Hippocampal formation (tissue), 2 donors: Measurements from ENCODE around the gene XXYLT1.
"Not testable (repeated sequence)": the region's sequence is repeated elsewhere in the genome, so short reads cannot be mapped to it uniquely, and the experiment has no call there.

Source experiments
- DNase-seq, 2 donors: peaks; one replicate each; lab custom pipeline; 2025; lab: John Stamatoyannopoulos, UW

XXYLT1 gene

DNA sequence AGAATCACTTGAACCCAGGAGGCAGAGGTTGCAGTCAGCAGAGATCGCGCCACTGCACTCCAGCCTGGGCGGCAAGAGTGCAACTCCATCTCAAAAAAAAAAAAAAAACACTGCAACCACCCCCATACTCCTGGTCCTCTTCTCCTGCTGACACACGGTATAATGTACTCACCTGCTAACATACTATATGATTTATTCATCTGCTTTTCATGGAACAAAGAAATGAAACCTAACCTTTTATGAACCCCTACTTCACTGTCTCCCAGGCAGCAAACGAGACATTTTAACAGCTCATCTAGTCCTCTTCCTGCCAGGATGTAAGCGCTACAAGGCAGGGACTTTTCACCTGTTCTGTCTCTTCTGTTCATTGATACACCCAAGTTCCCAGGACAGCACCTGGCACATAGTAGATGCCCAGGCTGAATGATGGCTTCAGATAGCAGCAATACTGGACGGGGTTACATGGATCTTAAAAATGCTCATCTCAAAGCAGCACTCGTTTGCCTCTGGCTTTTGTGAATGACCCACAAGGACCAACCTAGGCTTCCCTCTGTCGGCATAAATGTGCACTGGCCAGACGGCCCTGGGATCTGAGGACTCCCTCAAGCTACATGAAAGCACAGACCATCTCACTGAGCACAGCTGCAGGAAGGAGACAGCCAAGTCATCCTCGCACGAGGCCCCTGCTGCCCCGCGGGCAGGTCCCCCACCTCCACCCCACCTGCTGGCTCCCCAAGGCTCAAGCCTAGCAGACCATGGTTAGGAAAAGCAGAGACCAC, 20.3 kb downstream of the XXYLT1 start:
- no peak for DNase-seq

DNA sequence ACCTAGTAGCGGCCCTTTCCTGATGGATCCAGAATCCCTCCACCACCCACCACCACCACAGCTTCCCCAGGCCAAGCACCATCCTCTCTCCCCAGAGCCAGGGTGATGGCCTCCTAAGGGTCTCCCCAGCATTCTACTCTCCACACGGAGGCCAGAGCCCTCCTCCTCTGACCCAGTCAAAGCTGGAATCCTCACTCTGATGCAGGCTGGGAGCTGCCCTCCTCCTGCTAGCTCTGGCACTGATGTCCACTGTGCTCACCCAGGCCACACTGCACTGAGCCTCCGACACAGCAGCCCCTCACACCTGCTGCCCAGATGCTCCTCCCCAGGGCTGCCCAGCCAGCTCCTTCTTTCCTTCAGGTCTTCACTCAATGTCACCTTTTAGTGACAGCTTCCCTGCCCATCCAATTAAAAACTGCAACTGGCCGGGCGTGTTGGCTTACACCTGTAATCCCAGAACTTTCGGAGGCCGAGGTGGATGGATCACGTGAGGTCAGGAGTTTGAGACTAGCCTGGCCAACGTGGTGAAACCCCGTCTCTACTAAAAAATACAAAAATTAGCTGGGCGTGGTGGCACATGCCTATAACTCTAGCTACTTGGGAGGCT, 21.0 kb downstream of the XXYLT1 start:
- no peak for DNase-seq

DNA sequence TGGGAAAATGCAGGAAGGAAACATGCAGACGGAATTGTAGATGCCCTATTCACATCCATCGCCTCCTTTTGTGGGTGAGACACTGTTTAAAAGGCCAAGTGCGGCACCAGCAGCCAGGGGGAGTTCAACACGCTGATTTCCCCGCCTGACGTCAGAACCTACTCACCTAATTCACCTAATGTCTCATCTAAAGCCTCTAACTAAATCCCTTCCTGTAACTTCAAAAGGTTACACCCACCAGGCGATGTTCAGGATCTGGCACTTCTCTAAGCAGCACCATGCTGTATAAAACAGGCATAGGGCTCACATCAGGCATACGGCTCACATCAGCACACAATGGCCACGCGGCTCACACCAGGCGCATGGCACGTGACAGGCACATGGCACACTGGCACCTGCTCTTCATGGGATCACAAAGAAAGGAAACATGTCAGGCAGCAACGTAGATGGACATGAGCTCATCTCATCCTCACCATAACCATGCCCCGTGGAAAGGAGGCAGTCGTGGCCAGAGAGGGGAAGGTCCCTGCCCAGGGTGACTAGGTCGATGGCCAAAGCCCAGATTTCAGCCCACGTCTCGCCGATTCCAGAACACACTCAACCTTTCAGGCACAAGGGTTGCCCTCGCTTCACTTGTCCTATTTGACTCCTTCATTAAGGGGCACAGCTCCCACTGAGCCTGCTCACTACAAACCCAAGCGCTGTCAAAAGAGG, 21.7 kb downstream of the XXYLT1 start:
- no peak for DNase-seq

DNA sequence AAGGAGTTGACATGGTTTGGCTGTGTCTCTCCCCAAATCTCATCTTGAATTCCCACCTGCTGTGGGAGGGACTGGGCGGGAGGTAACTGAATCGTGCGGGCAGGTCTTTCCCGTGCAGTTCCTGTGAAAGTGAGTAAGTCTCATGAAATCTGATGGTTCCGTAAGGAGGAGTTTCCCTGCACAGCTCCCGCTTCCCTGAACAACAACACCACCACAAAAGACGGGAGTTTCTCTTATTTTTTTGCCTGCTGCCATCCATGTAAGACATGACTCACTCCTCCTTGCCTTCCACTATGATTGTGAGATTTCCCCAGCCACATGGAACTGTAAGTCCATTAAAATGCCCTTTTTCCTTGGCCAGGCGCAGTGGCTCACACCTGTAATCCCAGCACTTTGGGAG, 22.7 kb downstream of the XXYLT1 start:
- no peak for DNase-seq

DNA sequence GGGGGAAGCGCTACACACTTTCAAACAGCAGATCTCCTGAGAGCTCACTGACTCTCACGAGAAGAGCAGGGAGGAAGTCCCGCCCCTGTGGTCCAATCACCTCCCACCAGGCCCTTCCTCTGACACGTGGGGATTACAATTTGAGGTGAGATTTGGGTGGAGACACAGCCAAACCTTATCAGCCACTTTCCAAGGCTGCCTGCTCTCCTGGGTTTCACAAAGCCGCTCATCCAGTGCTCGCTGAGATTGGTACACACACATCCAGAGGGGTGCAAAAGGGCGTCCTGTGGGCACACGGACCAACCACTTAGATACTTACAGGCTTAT, 23.1 kb downstream of the XXYLT1 start:
- no peak for DNase-seq

DNA sequence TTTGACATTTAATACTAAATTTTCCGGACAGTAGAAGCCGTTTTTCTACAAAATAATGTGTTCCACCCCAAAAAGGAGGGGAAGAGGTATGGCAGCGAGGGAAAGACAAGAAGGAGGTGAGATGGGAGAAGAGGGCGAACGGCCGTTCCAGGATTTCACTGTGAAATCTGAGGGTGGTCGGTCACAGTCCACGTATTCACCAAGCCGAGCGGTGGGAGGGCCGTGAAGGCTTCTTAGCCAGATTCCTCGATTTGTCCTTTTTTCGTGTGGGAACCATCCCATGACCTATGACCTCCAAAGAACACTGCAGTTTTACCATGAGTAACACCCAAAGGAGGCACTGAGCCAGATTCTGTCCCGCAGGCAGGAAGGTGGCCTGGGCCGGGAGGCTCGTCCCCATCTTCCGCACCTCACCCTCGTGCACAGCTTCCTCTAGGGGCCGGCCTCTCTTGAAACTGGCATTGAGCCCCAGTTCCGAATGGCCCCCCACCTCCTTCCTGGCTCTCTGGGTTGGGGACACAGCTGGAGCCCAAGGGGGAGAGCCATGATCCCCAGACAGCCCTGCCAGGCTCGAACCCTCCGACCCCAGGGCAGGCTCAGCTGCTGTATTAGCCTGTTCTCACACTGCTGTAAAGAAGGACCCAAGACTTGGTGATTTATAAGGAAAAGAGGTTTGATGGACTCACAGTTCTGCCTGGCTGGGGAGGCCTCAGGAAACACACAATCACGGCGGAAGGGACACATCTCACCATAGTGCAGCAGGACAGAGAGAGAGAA, 23.7 kb downstream of the XXYLT1 start:
- DNase-seq, result no peak

DNA sequence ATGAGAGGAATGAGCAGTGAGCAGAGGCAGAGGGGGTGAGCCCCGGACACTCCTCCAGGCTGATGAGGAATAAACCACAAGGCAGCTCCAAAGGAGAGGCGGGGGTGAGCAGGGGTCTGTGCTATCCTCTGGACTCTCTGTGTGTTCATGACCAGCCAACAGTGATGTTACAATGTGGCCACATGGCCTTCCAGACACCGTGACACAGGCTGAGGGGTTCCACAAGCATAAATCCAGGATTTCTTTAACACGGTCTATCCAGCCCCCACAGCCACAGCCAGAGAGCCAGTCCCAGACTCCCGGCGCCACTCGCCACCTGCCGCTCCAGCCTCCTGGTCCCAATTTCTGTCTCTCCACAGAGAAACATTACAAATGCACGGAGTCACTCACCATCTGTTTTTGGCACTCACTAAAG, 24.4 kb downstream of the XXYLT1 start:
- no peak for DNase-seq

DNA sequence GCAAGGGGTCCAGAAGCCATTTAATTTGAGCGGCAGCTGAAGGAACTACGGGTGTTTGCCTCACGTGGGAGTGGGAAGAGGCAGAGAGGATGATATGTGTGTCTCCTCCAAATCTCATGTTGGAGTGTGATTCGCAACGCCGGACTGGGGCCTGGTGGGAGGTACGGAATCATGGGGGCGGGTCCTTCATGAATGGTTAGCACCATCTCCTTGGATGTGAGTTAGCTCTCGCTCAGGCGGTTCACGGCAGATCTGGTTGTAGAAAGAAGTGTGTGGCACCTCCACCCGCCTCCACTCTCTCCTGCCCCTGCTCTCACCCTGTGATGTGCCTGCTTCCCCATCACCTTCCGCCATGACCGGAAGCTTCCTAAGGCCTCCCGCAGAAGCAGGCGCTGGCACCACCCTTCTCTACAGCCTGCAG, 25.4 kb downstream of the XXYLT1 start:
- no peak for DNase-seq

DNA sequence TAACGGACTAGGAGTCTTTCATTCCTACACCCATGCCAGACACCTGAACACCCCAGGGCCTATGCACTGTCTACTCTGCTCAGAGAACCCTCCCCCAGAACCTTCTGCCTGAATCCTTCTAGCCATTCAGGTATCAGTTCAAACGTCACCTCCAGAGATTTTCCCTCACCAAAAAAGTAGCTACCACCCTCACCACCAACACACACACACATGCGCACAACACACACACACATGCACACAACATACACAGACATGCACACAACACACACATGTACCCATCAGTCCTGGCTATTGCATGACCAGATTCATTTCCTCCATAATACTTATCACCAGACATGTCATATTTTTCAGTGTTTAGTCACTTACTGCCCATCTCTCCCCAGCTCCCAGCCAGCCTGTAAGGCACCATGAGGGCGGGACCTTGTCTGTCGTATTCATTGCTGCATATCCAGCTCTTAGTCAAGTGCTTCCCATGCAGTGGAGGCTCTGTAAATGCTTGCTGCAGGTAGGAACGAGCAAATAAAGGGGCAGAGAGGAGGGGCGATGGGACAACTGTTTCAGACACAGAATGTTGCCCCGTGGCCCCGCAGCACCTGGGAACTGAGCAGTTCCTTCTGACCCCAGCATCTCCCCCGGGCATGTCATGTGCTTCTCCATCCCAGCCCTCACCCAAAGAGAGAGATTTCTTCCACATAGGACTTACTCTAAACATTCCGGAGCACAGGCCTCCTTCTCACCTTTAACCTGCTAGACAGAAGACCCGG, 29.2 kb downstream of the XXYLT1 start:
- no peak for DNase-seq

DNA sequence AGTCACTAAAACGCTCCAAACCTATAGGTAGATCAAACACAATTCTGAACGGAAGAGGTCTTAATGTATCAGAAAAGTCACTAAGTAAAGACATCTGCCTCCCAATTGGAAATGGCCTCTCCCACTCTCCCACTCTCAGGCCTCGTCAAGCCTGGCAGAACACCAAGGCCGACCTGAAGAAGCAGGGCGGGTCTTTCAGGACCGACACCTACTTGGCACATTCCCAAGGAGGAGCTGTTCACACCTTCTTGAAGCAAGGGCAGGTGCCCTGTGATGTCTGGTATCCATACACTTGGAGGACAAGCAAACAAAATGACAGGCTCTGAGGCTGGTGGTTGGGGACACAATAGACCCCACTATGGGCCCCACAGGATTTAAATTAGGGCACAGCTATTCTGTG, 30.0 kb downstream of the XXYLT1 start:
- no peak for DNase-seq

DNA sequence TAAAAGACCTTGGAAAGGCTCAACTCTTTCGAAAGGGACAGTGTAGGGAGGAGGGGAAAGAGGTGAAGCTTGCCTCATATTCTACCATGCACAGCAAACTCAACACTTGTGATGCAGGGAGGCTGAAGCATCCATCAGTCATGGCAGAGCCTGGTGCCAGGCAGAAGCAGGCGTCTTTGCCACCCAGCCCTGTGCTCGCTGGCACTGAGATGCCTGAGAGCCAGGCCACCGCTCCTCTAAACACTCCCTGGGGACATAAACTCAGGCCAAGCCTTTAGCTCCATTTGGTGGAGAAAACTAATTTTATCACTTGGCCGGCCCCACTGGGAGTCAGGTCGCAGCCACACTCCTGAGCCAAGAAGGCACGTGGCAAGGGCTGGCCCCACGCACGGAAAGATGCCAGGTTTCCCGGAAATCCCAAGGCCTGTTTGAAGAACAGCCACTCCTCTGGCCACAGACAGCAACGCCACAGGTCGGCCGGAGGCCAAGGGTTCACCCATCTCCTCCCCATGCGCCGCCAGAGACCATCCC, 30.7 kb downstream of the XXYLT1 start:
- DNase-seq, result no peak

DNA sequence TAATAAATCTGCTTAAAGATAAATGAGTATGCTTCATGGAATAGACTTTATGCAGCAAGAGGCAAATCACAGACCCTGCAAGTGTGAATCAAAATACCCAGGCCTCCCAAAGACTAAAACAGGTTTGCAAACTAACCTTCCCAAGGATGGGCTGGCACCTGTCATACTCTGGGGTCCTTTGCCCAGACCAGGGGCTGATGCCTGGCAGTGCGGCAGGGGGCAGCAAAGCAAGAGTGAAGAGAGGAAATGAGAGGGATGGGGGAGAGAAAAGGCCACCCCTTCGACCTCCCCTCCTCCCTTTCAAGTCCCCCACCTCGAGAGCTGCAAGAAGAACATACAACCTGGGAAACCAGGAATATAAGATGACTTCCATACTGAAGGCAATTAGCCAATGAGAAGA, 31.8 kb downstream of the XXYLT1 start:
- no peak for DNase-seq

DNA sequence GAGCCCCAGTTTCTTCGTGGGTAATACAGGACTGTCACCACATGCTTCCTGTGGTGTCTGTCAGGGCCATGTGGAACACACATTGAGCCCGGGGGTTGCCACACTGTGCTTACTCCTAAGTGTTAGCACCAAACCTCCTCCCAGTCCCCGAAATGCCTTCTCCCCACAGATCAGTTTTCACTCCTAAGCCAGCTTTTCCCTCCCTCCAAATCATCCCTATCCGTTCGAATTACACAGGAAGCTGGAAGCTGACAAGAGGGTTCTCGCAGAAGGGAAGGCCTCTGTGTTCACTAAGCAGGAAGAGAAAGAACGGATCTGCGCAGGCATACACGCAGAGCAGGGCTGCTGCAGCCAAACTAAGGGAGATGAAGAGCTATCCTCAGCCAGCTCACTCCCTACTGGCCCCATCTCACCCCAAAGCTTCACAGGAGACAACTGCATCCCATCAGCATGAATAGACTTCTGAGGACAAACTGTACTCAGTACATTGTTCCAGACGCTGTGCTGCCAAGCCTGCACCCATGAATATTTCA, 32.3 kb downstream of the XXYLT1 start:
- DNase-seq, result no peak

DNA sequence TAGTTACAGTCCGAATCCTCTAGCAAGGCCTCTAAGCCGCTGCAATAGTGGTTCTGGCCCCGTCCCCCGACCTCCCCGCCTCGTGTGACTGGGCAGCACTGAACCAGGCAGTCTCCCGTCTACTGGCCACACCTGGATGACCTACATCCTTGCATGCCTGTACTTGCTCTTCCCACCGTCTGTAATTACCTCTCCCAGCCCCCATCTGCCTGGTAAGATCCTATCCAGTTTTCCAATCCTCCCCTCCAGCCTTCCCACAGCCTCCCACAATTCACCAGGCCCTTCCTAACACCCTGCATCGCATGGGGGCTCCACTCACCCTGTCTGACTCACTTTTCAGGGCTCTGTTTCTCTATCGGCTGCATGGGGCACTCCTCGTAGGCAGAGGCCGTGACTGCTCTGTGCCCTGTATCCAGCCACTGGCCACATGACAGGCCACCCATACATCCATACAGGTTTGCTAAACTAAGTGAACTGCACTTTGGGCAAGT, 32.8 kb downstream of the XXYLT1 start:
- no peak for DNase-seq

DNA sequence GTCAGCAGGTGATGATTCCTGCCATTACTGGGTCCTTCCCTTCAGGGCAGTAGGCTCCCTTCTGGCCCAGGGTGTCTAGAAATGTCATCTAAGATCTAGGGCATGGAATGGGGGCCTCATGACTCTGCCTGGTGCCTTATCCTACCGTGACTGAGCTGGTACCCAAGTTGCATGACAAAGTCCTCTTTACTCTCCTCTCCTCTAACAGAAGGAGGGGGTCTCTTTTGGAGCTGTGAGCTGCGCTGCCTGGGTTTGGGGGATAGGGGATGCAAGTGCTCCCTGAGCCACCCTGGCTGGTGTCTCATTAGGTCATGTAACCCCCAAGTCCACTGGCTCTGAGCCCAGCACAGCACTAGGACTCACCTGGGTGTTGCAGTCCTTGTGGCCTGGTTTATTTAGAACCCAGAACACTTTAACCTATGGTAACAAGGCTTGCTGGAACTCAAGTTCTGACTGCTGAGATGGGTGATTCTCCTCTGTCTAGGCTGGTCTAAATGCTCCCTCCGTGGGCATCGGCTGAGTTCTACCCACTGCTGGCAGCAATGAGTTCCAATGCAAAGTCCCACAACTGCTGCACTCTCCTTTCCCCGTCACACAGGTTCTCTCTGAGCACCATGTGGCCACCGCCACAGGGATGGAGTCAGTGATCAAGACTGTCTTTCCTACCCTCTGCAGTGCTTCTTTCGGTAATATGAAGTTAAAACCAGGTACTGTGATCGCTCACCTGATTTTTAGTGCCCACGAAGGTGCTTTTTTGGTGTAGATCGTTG, 34.0 kb downstream of the XXYLT1 start:
- no peak for DNase-seq

DNA sequence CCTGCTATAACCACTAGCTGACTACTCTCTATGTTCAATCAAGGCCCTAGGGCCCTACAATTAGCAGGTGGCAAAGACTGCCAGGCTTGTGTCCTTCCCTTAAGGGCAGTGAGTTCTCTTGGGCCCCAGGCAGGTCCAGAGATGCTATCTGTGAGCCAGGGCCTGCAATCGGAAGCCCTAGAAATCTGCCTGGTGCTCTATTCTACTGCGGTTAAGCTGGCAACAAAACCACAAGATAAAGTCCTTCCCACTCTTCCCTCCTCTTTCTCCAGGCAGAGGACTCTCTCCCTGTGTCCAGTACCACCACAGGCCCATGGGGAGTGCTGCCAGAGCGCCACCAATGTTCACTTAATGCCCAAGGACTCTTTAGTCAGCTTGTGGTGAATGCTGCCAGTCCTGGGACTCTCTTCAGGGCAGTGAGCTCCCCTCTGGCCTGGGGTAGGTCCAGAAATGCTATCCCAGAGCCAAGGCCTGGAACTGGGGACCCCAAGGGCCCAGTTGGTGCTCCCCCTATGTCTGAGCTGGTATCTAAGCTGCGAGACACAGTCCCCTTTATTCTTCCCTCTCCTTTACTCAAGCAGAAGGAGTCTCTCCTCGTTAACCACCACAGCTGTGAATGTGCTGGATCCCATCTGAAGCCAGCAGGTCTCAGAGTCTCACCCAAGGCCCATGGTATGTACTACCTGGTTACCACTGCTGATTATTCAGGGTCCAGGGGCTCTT, 34.7 kb downstream of the XXYLT1 start:
- DNase-seq, result no peak

DNA sequence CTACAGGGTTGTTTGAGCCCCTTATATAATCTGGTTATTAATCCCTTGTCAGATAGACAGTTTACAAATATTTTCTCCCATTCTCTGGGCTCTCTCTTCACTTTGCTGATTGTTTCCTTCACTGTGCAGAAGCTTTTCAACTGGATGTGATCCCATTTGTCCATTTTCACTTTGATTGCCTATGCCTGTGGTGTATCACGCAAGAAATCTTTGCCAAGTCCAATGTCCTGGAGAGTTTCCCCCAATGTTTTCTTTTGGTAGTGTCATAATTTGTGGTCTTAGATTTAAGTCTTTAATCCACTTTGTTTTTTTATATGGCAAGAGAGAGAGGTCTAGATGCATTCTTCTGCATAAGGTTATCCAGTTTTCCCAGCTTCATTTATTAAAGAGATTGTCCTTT, 40.7 kb downstream of the XXYLT1 start:
- DNase-seq, result no peak

DNA sequence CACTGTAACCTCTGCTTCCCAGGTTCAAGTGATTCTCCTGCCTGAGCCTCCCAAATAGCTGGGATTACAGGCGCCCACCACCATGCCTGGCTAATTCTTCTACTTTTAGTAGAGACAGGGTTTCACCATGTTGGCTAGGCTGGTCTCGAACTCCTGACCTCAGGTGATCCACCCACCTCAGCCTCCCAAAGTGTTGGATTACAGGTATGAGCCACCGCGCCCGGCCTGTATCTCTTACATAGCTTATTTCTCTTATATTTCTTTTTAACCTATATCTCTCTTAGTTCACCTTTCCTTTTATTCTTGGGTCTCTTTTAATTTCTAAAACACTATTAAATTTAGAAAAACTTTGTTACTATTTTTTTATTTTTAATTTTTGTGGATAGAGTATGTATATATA, 42.1 kb downstream of the XXYLT1 start:
- DNase-seq, result not testable (repeated sequence)

DNA sequence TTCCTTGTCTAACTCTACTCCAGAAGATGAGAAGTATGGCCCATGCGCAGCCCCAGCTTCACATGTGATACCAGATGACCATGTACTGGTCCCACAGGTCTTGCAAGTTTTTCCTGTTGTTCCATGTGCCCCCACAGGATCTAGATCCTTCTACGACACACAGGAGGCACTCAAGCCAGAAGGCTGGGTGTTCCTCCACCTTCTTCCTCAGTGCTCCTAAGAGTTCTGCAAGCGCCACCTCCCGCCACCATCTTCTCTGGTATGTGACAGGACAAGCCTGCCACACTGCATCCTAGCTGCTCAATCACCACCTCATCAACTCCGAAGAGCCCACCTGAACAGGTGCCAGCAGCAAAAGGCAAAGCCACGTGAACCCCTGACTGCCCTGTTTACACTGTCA, 43.1 kb downstream of the XXYLT1 start:
- no peak for DNase-seq
